ENCODE measurements around the gene C10orf105.

DNA sequence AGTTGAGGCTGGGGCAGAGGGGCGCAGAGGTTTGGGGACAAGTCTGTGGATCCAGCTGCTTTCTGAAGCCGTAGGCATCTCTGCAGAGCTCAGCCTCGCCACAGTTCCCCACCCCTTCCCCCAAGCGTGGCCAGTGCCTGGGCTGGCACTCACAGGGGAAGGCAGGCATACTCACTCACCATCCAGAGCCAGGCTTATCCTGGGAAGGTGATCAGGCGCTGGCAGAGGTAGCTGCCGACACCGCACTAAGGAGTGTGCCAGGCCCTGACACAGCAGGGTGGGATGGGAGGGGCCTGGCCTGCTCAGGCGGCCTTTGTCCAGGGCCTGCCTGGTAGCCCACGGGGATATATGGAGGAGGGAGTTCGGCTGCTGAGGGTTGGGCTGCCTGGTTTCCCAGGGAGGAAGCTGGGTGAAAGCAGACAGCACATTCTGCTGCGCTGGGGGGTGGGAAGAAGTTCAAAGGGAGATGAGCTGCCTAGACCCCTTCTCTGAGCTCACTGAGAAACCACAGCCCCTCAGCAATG is 37.9 kb upstream of the C10orf105 start:
- TF ChIP-seq YY1 (IDR thresholded peaks at IDR 0.05; ENCODE audit: insufficient read depth, insufficient read length) (no peak), ZNF274 (IDR thresholded peaks at IDR 0.05; ENCODE audit: low read depth, low read length) (no peak)
